ENCODE data around the gene PCNX1. TPM values are rescaled to one million over a fixed set of nuclear protein-coding genes. Genes with fewer than 3 reads are reported as not detected.
A peak's percentile ranks its signal among the peaks of the same experiment; 100 is the strongest.

Gene PCNX1
- total RNA-seq, 2 experiments from 2014 or later: 67.8 to 68.9 TPM

- ATAC-seq (no peak), DNase-seq (no peak)
- Mint-ChIP-seq H3K4me3 (no peak overlapping the region), H3K36me3 (ENCODE audit: low read depth) (peaks cover 30% of the 10 kb centered on the region), H3K27ac (no peak overlapping the region), H3K4me1 (ENCODE audit: low read depth) (peaks cover 25% of the 10 kb centered on the region), H3K9me3 (ENCODE audit: insufficient read depth) (no peaks in the 10 kb centered on the region), H3K27me3 (ENCODE audit: low read depth) (no peaks in the 10 kb centered on the region)
- CTCF ChIA-PET: interaction anchor here (0.9 to 3.7 kb wide), 7 partner anchors 9 to 153 kb away, joined by 3 to 49 read pairs (median 7); partner anchors contain the start of gene PCNX1
- POLR2A ChIA-PET: interaction anchor here (0.7 kb wide), 1 partner anchor 1204 kb away, joined by 3 read pairs; no protein-coding TSS in a partner anchor
Measured at GRCh38 chr14:70971560-70971959, 64.3 kb downstream of the PCNX1 start.

DNA sequence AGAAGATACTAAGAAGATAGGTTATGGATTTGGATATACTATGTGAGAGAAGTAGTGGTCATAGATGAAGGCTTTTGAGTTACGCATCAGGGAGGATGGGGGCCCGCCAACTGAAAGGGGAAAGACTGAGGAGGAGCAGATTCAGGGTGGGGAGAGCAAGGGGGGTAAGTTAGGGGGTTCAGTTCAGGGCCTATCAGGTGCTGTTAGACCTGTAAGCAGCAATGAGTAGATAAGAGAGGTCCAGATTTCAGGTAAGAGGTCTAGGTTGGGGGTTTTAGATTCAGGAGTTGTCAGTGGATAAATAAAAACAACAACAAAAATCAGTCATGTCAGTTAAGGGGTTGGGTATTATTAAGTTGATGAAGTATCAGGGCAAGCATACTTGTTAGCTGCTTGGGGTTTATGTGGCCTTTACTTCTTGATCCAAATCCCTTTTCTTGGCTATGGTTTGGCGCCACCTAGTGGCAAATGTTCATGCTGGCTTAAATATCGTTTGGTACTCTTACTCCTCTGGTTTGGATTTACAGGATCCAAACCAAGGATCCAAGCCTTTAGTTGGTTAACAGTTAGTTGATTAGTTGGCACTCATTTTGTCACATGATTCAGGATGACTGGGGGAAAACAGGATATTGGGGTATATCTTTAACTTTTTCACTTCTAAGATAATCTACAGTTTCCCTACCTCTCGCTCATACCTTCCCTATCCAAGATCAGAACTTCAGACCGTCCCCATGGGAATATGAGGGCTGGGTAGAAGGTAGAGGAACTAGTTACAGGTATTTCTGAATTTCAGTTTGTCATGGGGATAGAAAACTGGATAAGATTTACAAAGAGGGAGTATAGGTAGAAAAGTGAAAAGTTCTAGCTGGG is 65.1 kb downstream of the PCNX1 start:
- DNase-seq (peak; percentile 90), ATAC-seq (peak; percentile 81)
- CTCF ChIA-PET: interaction anchor here (0.7 to 3.7 kb wide), 29 partner anchors 9 to 371 kb away, joined by 3 to 49 read pairs (median 5); partner anchors contain the start of genes MAP3K9, MED6 and PCNX1
- H3K4me1 Mint-ChIP-seq (ENCODE audit: low read depth): peaks cover 23% of the 10 kb centered on the region
- no peaks in the 10 kb centered on the region for H3K27me3 Mint-ChIP-seq (ENCODE audit: low read depth)
- peaks cover 35% of the 10 kb centered on the region for H3K36me3 Mint-ChIP-seq (ENCODE audit: low read depth)
- POLR2A ChIA-PET: interaction anchor here (0.7 to 1.5 kb wide), 3 partner anchors 27 to 1205 kb away, joined by 3 read pairs; partner anchors contain the start of gene PCNX1
- H3K9me3 Mint-ChIP-seq (ENCODE audit: insufficient read depth): no peaks in the 10 kb centered on the region
- no peak overlapping the region for H3K4me3 Mint-ChIP-seq
- peak overlapping the region; percentile 54 for H3K27ac Mint-ChIP-seq

GRCh38 chr14:70976591-70976990 is 69.3 kb downstream of the PCNX1 start:
- H3K4me3 Mint-ChIP-seq: no peak overlapping the region
- H3K27me3 Mint-ChIP-seq (ENCODE audit: low read depth): no peaks in the 10 kb centered on the region
- DNase-seq (no peak), ATAC-seq (no peak)
- H3K4me1 Mint-ChIP-seq (ENCODE audit: low read depth): peaks cover 25% of the 10 kb centered on the region
- CTCF ChIA-PET: interaction anchor here (0.7 to 3.5 kb wide), 8 partner anchors 21 to 707 kb away, joined by 3 to 21 read pairs (median 4); partner anchors contain the start of gene PCNX1
- H3K9me3 Mint-ChIP-seq (ENCODE audit: insufficient read depth): no peaks in the 10 kb centered on the region
- peaks cover 41% of the 10 kb centered on the region for H3K36me3 Mint-ChIP-seq (ENCODE audit: low read depth)
- POLR2A ChIA-PET: no interaction called here
- H3K27ac Mint-ChIP-seq: no peak overlapping the region

DNA sequence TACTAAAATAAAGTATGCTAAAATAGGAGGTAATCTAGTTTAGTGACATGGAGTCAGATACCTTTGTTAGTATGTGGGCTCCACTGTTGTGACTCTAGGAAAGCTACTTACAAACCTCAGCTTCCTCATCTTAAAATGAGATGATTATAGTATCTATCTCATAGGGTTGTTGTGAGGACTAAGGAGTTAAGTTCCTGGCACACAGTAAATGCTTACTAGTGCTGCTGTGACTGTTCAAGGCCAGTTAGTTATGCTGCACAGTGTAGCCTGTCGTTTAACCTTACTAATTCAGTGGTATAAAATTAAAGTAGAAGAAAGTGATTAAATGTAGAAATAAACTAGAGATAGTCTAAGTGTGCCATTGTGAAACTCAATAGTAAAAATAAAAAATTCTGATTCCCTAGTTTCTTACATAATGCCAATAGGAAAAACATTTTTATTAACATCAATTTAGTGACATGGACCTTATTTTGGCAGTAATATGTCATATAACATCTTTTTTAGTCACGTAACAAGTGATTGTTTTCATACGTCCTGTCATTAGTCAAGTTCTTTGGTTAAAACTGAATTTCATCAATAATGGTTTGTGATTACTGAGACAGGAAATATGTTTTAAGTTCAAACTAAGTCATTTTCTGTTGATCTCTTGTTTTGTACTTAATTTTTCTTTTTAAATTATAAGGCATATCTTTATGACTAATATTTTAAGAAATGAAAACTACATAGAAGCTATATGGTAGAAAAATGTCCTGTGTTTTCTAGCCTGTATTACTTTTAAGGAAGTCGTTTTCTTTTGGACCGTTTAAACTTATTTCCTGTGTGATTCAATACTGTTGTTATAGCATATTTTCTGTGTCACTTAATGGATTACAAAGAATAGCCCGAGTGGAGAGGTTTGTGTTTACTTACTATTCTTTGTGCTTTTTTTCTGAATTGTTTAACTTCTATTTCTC is 74.0 kb downstream of the PCNX1 start:
- Mint-ChIP-seq H3K36me3 (ENCODE audit: low read depth) (peaks cover 37% of the 10 kb centered on the region), H3K27ac (peak overlapping the region; percentile 81), H3K4me1 (ENCODE audit: low read depth) (peaks cover 22% of the 10 kb centered on the region), H3K9me3 (ENCODE audit: insufficient read depth) (no peaks in the 10 kb centered on the region), H3K27me3 (ENCODE audit: low read depth) (no peaks in the 10 kb centered on the region), H3K4me3 (peak overlapping the region; percentile 19)
- DNase-seq: no peak
- ChIA-PET POLR2A (interaction anchor here (1.4 kb wide), 1 partner anchor 172 kb away, joined by 5 read pairs; the partner anchor contains the start of gene MAP3K9), CTCF (interaction anchor here (1.0 to 6.5 kb wide), 7 partner anchors 9 to 163 kb away, joined by 3 to 34 read pairs (median 17); partner anchors contain the start of gene PCNX1)
- peak; percentile 44 for ATAC-seq

GRCh38 chr14:70982200-70982599 is 74.9 kb downstream of the PCNX1 start:
- H3K4me3 Mint-ChIP-seq: peak overlapping the region; percentile 34
- no peaks in the 10 kb centered on the region for H3K27me3 Mint-ChIP-seq (ENCODE audit: low read depth)
- H3K4me1 Mint-ChIP-seq (ENCODE audit: low read depth): peaks cover 25% of the 10 kb centered on the region

GRCh38 chr14:70987041-70987440 is 79.8 kb downstream of the PCNX1 start:
- H3K36me3 Mint-ChIP-seq (ENCODE audit: low read depth): peaks cover 22% of the 10 kb centered on the region
- H3K27ac Mint-ChIP-seq: no peak overlapping the region
- no peaks in the 10 kb centered on the region for H3K27me3 Mint-ChIP-seq (ENCODE audit: low read depth)
- no peaks in the 10 kb centered on the region for H3K9me3 Mint-ChIP-seq (ENCODE audit: insufficient read depth)
- ATAC-seq: no peak
- H3K4me3 Mint-ChIP-seq: no peak overlapping the region
- no peak for DNase-seq
- H3K4me1 Mint-ChIP-seq (ENCODE audit: low read depth): peaks cover 22% of the 10 kb centered on the region
- ChIA-PET CTCF (interaction anchor here (1.4 kb wide), 1 partner anchor 32 kb away, joined by 4 read pairs; no protein-coding TSS in a partner anchor), POLR2A (no interaction called here)

More at GRCh38 chr14:70982200-70982599, 74.9 kb downstream of the PCNX1 start:
- peaks cover 30% of the 10 kb centered on the region for H3K36me3 Mint-ChIP-seq (ENCODE audit: low read depth)
- DNase-seq (no peak), ATAC-seq (no peak)
- H3K27ac Mint-ChIP-seq: peak overlapping the region; percentile 52
- no peaks in the 10 kb centered on the region for H3K9me3 Mint-ChIP-seq (ENCODE audit: insufficient read depth)
- ChIA-PET POLR2A (interaction anchor here (1.4 kb wide), 1 partner anchor 173 kb away, joined by 5 read pairs; the partner anchor contains the start of gene MAP3K9), CTCF (interaction anchor here (0.8 to 6.5 kb wide), 8 partner anchors 9 to 164 kb away, joined by 3 to 34 read pairs (median 6); partner anchors contain the start of gene PCNX1)

DNA sequence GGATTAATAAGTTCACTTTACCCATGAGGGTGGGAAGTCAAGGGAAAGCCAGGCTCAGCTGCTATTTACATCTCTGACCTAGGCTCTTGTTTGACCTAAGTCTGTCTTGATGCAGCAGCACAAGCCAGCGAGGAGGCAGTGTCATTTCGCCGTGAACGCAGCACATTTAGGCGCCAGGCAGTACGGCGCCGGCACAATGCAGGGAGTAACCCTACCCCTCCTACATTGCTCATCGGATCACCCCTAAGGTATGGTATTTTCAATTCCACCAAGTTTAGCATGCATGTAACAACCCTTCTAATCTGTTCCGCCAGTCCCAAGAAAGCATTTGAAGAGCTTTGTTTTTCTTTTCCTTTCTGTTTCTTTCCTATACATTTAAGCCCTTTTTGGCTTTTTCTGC is 81.2 kb downstream of the PCNX1 start:
- Mint-ChIP-seq H3K4me3 (no peak overlapping the region), H3K27me3 (ENCODE audit: low read depth) (no peaks in the 10 kb centered on the region), H3K27ac (peak overlapping the region; percentile 14), H3K36me3 (ENCODE audit: low read depth) (peaks cover 27% of the 10 kb centered on the region), H3K9me3 (ENCODE audit: insufficient read depth) (no peaks in the 10 kb centered on the region), H3K4me1 (ENCODE audit: low read depth) (peaks cover 16% of the 10 kb centered on the region)
- no peak for DNase-seq
- ATAC-seq: no peak
- ChIA-PET POLR2A (no interaction called here), CTCF (interaction anchor here (0.6 to 0.9 kb wide), 2 partner anchors 10 to 82 kb away, joined by 3 read pairs; no protein-coding TSS in a partner anchor)

DNA sequence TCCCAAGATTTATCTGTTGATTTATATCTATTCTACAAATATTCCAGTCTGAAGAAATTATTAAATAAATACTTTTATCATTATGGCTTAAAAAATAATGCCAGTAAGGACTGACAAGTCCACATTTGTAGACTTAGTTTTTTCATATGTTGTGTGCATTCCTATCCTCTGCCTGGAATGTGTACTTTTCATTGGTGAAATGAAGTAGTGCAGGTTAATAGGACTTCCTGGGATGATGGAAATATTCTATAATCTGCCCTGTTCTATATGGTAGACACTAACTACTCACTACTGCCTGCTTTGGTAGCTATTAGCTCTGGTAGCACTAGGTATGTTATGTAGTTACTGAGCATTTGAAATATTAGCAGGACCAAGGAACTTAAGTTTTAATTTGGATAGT is 86.7 kb downstream of the PCNX1 start:
- ATAC-seq: no peak
- POLR2A ChIA-PET: no interaction called here
- Mint-ChIP-seq H3K4me1 (ENCODE audit: low read depth) (peaks cover 25% of the 10 kb centered on the region), H3K4me3 (no peak overlapping the region), H3K9me3 (ENCODE audit: insufficient read depth) (no peaks in the 10 kb centered on the region), H3K27me3 (ENCODE audit: low read depth) (no peaks in the 10 kb centered on the region), H3K27ac (no peak overlapping the region), H3K36me3 (ENCODE audit: low read depth) (peaks cover 29% of the 10 kb centered on the region)
- CTCF ChIA-PET: no interaction called here
- no peak for DNase-seq

- CTCF ChIA-PET: no interaction called here
- H3K36me3 Mint-ChIP-seq (ENCODE audit: low read depth): peaks cover 27% of the 10 kb centered on the region
- no peak overlapping the region for H3K4me3 Mint-ChIP-seq
- no peak for DNase-seq
- H3K27ac Mint-ChIP-seq: no peak overlapping the region
- POLR2A ChIA-PET: no interaction called here
- H3K9me3 Mint-ChIP-seq (ENCODE audit: insufficient read depth): no peaks in the 10 kb centered on the region
- H3K4me1 Mint-ChIP-seq (ENCODE audit: low read depth): peaks cover 36% of the 10 kb centered on the region
- H3K27me3 Mint-ChIP-seq (ENCODE audit: low read depth): no peaks in the 10 kb centered on the region
- ATAC-seq: no peak
Measured at GRCh38 chr14:70995211-70995610, 88.0 kb downstream of the PCNX1 start.

DNA sequence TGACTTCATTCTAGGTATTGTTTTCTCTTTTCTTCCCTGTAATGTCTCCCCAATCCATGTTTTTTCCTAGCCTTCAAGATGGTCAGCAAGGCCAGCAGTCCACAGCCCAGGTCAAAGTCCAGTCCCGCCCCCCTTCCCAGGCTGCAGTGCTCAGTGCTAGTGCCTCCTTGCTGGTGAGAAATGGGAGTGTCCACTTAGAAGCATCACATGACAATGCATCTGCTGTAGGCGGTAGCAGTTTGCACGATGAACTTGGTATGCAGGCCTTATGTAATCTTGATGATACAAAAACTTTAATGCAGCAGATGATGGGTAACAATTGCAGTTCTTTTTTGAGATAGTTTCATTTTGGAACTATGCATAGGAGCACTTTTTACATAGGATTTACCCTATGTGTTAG is 88.4 kb downstream of the PCNX1 start:
- Mint-ChIP-seq H3K27me3 (ENCODE audit: low read depth) (no peaks in the 10 kb centered on the region), H3K4me1 (ENCODE audit: low read depth) (peaks cover 36% of the 10 kb centered on the region), H3K36me3 (ENCODE audit: low read depth) (peaks cover 25% of the 10 kb centered on the region), H3K27ac (no peak overlapping the region), H3K4me3 (no peak overlapping the region), H3K9me3 (ENCODE audit: insufficient read depth) (no peaks in the 10 kb centered on the region)
- ChIA-PET CTCF (no interaction called here), POLR2A (no interaction called here)
- ATAC-seq: no peak
- DNase-seq: no peak

DNA sequence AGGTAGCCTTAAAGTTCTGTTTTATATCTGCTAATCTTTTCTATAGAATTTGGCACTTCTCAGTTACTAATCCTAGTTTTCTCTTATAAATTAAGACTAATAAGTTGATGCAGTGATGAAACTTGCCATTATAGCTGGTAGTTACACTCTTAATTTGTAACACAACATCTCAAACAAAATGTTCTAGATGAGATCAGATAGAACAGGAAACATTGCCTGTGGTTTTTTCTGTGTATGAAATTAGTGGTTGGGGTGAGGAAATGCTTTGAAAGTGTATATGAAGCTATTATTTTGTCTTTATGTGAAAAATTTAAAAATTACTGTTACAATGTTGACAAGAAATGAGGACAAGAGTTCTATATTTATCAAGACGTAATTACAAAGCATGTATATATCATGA is 91.9 kb downstream of the PCNX1 start:
- POLR2A ChIA-PET: interaction anchor here (0.7 to 0.9 kb wide), 2 partner anchors 26 to 190 kb away, joined by 3 read pairs; partner anchors contain the start of gene MAP3K9
- Mint-ChIP-seq H3K9me3 (ENCODE audit: insufficient read depth) (no peaks in the 10 kb centered on the region), H3K27ac (peak overlapping the region; percentile 57), H3K4me1 (ENCODE audit: low read depth) (peaks cover 47% of the 10 kb centered on the region), H3K27me3 (ENCODE audit: low read depth) (no peaks in the 10 kb centered on the region), H3K36me3 (ENCODE audit: low read depth) (peaks cover 41% of the 10 kb centered on the region), H3K4me3 (peak overlapping the region; percentile 27)
- peak; percentile 81 for ATAC-seq
- DNase-seq: no peak
- CTCF ChIA-PET: interaction anchor here (0.7 to 3.1 kb wide), 9 partner anchors 10 to 181 kb away, joined by 3 to 17 read pairs (median 4); partner anchors contain the start of gene PCNX1

All from activated CD8-positive, alpha-beta T cell treated with anti-CD3 and anti-CD28 coated beads, Interleukin-2, amount 10 ng/mL, durations not matched to agents 7 days and 5 days (primary cell).